Measurements from ENCODE around the gene CREM.

DNA sequence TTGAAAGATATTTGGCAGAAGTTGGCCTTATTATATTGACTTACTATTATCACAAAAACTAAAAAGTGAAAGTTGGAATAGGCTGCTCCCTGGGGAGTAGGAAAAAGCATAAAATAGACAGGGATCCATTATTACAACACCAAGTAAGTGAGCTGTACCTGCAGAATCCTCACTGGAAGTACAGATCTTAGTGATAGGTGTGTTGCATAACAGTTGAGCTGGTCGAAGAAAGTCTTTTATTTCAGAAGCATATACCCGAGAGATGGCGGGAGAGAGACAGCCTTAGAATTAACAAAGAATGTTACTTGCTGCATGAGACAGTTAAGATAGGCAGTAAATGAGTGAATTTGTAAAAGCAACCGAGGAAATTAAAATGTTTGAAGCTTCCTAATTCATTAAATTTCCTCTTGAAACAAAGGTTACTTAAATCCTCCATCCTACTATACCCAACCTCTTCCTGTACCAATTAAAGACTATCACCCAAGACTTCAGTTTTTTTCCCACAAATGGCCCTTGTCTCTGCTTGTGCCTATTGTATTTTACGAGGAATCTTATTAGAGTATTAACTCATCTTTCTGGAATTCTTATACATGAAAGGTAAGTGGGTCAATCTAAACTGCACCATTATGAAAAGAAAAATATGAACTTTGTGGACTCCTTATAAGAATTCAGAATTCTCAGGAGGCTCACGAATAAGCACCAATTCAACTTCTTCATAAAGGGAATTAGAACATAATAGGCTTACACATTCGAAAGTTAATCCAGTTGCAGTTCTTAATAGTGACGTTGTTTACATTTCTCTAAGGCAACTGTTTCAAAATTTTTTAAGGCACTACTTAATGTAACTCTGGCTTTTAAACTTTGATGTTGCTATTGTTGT, 56.2 kb downstream of the CREM start:
- TF ChIP-seq POLR2A (IDR thresholded peaks at IDR 0.05; ENCODE audit: borderline replicate concordance, extremely low read depth, insufficient read depth, insufficient read length) (no peak), JUND (IDR thresholded peaks at IDR 0.05) (no peak), POLR2AphosphoS5 (IDR thresholded peaks at IDR 0.05; ENCODE audit: low read depth, low read length) (no peak), ATF3 (IDR thresholded peaks at IDR 0.05) (no peak), CTCF (IDR thresholded peaks at IDR 0.05 in 2 of 3, conservative IDR thresholded peaks at IDR 0.05 in 1 of 3; ENCODE audit: borderline replicate concordance in 1 of 3, insufficient read depth in 1 of 3, low read depth in 2 of 3, low read length in 2 of 3) (no peak), CEBPB (IDR thresholded peaks at IDR 0.05; ENCODE audit: low read depth) (no peak), SIN3A (IDR thresholded peaks at IDR 0.05; ENCODE audit: low read depth) (no peak), EZH2 (IDR thresholded peaks at IDR 0.05) (no peak), EGR1 (IDR thresholded peaks at IDR 0.05; ENCODE audit: low read depth) (no peak), YY1 (IDR thresholded peaks at IDR 0.05; ENCODE audit: extremely low read depth, insufficient replicate concordance, low read depth, low read length) (no peak), TCF7L2 (IDR thresholded peaks at IDR 0.05; ENCODE audit: borderline replicate concordance, extremely low read depth, insufficient read depth, insufficient read length) (no peak), ELF1 (IDR thresholded peaks at IDR 0.05; ENCODE audit: borderline replicate concordance, low read depth) (no peak), REST (IDR thresholded peaks at IDR 0.05; ENCODE audit: low read depth) (no peak)
- TF ChIP-seq, protein P1, sequence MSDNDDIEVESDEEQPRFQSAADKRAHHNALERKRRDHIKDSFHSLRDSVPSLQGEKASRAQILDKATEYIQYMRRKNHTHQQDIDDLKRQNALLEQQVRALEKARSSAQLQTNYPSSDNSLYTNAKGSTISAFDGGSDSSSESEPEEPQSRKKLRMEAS (IDR thresholded peaks at IDR 0.05) = no peak

All from HCT116 (cell line).